Smooth muscle cell of the pulmonary artery (primary cell): ENCODE data around the gene QPCTL. TPM values are rescaled to one million over a fixed set of nuclear protein-coding genes. Genes with fewer than 3 reads are reported as not detected.

ENCODE experiments used
- total RNA-seq: library from RNA; depleted of rRNA; stranded (reverse); fragments of >200 nt; gene quantifications from 2 replicates; pipeline ENCODE4 v1.2.3, GENCODE V29; 2014

QPCTL gene
- total RNA-seq, result 18.1 and 32.5 TPM in 2 replicates

GRCh38 chr19:45692187-45693105, at the start of gene QPCTL:
Gene QPCTL (plus strand): TSS chr19:45692666. CDS start chr19:45692704, 38 bp downstream.

DNA sequence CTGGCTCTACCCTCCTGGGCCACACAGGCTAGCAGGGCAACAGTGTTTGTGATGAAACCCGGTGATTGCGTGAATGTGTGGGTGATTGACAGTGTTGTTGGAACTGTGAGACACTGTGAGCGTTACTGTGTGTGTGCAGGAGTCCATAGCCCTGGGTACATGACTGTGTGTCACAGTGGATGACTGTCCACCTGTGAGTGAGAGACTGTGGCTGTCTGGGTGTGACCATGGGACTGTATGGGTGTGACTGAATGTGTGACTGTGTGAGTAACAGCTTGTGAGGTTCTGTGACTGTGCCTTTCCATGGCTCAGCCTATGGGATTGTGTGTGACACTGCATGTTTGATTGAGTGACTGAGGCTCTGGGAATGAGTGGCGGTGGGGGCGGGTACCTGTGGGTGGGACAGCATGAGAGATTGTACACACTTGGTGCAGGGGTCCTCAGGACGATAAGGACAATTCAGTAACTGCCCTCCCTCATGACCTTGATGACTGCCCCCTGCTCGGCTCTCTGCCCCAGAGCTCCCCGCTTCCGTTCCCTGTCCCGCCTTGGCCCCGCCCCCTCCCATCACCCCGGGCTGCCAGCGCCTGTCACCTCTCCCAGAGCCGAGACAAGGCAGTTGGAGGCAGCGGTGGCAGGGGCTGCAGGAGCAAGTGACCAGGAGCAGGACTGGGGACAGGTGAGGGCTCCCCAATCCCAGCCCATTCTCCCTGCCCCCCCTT, 24.7 kb upstream of the QPCTL start, which contains the start of gene GIPR:
TSS of gene GIPR (plus strand) at position 602 of the 722 bp plus-strand sequence. CDS start 1,300 bp downstream, outside the sequence.

DNA sequence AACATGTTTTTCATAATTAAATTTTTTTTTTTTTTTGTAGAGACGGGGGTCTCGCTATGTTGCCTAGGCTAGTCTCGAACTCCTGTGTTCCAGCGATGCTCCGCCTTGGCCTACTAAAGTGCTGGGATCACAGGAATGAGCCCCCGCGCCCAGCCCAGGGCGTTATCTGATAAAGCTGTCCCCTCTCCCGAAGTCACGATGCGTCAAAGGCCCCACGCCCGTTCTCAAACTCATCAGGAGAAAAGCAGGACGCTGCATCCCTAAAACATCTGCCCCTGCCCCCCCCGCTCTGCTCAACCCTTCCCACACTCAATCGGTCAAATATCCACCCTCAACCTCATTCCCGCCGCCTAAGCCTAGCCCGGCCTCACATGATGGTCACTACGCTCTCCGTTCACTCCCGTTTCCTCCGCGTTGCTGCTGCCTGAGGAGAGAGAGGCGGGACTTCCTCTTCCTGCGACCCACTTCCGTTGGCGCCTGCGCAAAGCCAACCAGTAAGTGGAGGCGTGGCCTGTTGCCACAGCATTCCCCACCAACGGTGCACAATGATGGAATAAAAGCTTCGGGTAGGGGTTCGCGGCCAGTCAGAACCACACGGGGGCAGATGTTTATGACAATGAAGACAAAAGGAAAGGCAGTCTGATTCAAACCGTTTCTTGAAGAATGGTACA, 815 bp upstream of the QPCTL start, which contains the start of gene SNRPD2:
TSS of gene SNRPD2 (minus strand) at position 438 of the 671 bp plus-strand sequence. CDS start at position 373, 65 bp downstream.

DNA sequence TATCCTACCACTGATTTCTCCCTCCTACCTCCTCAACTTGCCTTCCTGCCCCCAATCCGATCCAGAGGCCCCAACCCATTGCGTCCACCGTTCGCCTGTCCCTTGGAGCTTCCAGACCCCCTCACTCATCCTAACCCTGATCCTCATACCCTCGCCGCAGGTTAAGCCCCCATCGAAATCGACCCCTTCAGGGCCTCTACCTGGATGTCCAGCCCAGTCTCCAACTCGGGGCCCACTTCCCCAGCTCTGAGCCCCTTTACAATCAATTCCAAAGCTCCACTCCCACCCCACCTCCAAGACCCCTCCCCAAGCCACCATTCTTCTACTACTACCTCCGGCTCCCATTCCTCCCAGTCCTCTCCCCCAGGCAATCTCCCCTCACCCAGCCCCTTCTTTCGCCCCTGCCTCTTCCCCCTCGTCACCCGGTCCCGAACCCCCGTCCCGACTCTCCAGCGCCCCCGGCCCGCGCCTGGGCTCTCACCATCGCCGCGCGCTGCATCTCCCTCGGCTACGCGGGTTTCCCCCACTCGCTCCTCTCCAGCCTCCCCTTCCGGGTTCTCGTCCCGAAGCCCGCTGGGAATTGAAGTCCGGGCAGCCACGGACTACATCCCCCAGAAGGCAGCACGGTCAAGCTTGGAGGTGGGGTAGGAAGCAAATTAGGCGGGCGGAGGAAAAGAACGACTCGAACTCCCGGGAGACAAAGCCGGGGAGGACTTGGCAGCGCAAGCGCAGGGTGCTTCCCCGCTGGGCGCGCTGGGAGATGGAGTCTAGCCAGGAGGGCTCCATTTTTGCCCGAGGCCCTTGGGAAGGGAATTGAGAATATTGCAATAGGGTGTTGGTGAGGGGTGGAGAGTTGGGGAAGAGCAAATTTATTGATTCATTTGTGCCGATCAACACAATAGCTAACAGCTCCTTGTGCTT, 38.2 kb downstream of the QPCTL start, which contains the start of gene FBXO46:
TSS of gene FBXO46 (minus strand) at position 529 of the 921 bp plus-strand sequence. CDS start 17,401 bp downstream, outside the sequence.

GRCh38 chr19:45733160-45733810, 40.8 kb downstream of the QPCTL start, which contains the start of gene MEIOSIN:
Gene MEIOSIN (plus strand): TSS chr19:45733439. CDS start chr19:45735377, 1,938 bp downstream.

Other genes with a start within 250 kb of the QPCTL start
- gene FOSB, start 224.7 kb upstream of the QPCTL start, total RNA-seq, result 5.7 and 7.2 TPM in 2 replicates
- 5.6 and 8.0 TPM in 2 replicates for gene RTN2, start 195.6 kb upstream of the QPCTL start, total RNA-seq
- gene PPM1N, start 194.2 kb upstream of the QPCTL start, total RNA-seq, result 1.0 and 1.6 TPM in 2 replicates
- 47.6 and 61.4 TPM in 2 replicates for gene VASP, start 185.2 kb upstream of the QPCTL start, total RNA-seq
- 7.0 and 10.4 TPM in 2 replicates for gene OPA3, start 107.9 kb upstream of the QPCTL start, total RNA-seq
- 0.53 and 0.78 TPM in 2 replicates for gene GPR4, start 90.5 kb upstream of the QPCTL start, total RNA-seq
- 64.1 and 80.8 TPM in 2 replicates for gene EML2, start 53.3 kb upstream of the QPCTL start, total RNA-seq
- 0.43 and 0.52 TPM in 2 replicates for gene GIPR, start 24.4 kb upstream of the QPCTL start, total RNA-seq
- 194 and 211 TPM in 2 replicates for gene SNRPD2, start 713 bp upstream of the QPCTL start, total RNA-seq
- 6.4 and 6.5 TPM in 2 replicates for gene FBXO46, start 38.2 kb downstream of the QPCTL start, total RNA-seq
- gene MEIOSIN, start 40.8 kb downstream of the QPCTL start, total RNA-seq, result not detected in 2 replicates
- 9.7 and 14.5 TPM in 2 replicates for gene SIX5, start 76.6 kb downstream of the QPCTL start, total RNA-seq
- 79.7 and 85.8 TPM in 2 replicates for gene DMPK, start 89.8 kb downstream of the QPCTL start, total RNA-seq
- 38.6 and 55.9 TPM in 2 replicates for gene DMWD, start 100.2 kb downstream of the QPCTL start, total RNA-seq
- gene RSPH6A, start 122.6 kb downstream of the QPCTL start, total RNA-seq, result 0.07 TPM in 2 replicates
- 45.5 and 57.3 TPM in 2 replicates for gene SYMPK, start 170.5 kb downstream of the QPCTL start, total RNA-seq
- gene FOXA3, start 171.7 kb downstream of the QPCTL start, total RNA-seq, result not detected in 2 replicates
- gene IRF2BP1, start 193.5 kb downstream of the QPCTL start, total RNA-seq, result 24.0 and 30.8 TPM in 2 replicates
- gene MYPOP, start 209.9 kb downstream of the QPCTL start, total RNA-seq, result 2.2 and 3.5 TPM in 2 replicates
- gene NANOS2, start 222.1 kb downstream of the QPCTL start, total RNA-seq, result not detected in 2 replicates